ENCODE results near the gene PRKN.

GRCh38 chr6:161607696-161608297 lies 1119.8 kb downstream of the PRKN start:
- TF ChIP-seq, protein P1, sequence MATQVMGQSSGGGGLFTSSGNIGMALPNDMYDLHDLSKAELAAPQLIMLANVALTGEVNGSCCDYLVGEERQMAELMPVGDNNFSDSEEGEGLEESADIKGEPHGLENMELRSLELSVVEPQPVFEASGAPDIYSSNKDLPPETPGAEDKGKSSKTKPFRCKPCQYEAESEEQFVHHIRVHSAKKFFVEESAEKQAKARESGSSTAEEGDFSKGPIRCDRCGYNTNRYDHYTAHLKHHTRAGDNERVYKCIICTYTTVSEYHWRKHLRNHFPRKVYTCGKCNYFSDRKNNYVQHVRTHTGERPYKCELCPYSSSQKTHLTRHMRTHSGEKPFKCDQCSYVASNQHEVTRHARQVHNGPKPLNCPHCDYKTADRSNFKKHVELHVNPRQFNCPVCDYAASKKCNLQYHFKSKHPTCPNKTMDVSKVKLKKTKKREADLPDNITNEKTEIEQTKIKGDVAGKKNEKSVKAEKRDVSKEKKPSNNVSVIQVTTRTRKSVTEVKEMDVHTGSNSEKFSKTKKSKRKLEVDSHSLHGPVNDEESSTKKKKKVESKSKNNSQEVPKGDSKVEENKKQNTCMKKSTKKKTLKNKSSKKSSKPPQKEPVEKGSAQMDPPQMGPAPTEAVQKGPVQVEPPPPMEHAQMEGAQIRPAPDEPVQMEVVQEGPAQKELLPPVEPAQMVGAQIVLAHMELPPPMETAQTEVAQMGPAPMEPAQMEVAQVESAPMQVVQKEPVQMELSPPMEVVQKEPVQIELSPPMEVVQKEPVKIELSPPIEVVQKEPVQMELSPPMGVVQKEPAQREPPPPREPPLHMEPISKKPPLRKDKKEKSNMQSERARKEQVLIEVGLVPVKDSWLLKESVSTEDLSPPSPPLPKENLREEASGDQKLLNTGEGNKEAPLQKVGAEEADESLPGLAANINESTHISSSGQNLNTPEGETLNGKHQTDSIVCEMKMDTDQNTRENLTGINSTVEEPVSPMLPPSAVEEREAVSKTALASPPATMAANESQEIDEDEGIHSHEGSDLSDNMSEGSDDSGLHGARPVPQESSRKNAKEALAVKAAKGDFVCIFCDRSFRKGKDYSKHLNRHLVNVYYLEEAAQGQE (IDR thresholded peaks at IDR 0.05; ENCODE audit: insufficient read depth in 1 of 2, low read depth in 2 of 2, low read length in 1 of 2): no peak
- TF ChIP-seq, protein P2, sequence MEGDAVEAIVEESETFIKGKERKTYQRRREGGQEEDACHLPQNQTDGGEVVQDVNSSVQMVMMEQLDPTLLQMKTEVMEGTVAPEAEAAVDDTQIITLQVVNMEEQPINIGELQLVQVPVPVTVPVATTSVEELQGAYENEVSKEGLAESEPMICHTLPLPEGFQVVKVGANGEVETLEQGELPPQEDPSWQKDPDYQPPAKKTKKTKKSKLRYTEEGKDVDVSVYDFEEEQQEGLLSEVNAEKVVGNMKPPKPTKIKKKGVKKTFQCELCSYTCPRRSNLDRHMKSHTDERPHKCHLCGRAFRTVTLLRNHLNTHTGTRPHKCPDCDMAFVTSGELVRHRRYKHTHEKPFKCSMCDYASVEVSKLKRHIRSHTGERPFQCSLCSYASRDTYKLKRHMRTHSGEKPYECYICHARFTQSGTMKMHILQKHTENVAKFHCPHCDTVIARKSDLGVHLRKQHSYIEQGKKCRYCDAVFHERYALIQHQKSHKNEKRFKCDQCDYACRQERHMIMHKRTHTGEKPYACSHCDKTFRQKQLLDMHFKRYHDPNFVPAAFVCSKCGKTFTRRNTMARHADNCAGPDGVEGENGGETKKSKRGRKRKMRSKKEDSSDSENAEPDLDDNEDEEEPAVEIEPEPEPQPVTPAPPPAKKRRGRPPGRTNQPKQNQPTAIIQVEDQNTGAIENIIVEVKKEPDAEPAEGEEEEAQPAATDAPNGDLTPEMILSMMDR (IDR thresholded peaks at IDR 0.05): 0 out of 2 replicates have a peak, but pooled peaks have one; percentile 11
